GM21825 (cell line): Measurements from ENCODE around the gene ZNF787.
A peak's percentile ranks its signal among the peaks of the same experiment; 100 is the strongest.

Experiments
- ATAC-seq: cut with Tn5 transposase; IDR thresholded peaks from one replicate; pipeline ENCODE4 v1.9.1; 2021; ENCODE audit warnings: mild to moderate bottlenecking, moderate library complexity; ENCODE audit not compliant: unreplicated experiment

The ZNF787 gene

DNA sequence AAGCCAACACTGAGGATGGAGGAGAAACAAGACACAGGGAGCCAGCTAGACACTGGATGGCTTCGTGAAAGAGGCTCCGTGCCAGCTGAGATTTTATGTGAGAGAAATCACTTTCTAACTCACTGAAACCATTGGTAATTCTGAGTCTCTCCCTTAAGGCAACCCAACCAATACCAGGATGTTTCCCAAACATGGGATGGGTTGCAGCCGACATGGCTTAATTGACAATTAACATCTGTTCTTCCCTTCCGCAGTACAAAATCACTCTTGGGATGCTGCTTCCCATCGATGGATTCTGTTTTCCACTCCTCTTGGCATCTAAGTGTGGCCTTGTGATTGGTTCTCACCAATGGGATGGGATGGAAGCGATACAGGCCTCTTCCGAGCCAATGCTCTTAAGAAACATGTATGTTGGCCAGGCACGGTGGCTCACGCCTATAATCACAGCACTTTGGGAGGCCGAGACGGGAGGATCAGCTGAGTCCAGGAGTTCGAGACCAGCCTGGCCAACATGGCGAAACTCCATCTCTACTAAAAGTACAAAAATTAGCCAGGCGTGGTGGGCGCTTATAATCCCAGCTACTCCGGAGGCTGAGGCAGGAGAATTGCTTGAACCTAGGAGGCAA lies 2.3 kb upstream of the ZNF787 start:
- no peak for ATAC-seq

DNA sequence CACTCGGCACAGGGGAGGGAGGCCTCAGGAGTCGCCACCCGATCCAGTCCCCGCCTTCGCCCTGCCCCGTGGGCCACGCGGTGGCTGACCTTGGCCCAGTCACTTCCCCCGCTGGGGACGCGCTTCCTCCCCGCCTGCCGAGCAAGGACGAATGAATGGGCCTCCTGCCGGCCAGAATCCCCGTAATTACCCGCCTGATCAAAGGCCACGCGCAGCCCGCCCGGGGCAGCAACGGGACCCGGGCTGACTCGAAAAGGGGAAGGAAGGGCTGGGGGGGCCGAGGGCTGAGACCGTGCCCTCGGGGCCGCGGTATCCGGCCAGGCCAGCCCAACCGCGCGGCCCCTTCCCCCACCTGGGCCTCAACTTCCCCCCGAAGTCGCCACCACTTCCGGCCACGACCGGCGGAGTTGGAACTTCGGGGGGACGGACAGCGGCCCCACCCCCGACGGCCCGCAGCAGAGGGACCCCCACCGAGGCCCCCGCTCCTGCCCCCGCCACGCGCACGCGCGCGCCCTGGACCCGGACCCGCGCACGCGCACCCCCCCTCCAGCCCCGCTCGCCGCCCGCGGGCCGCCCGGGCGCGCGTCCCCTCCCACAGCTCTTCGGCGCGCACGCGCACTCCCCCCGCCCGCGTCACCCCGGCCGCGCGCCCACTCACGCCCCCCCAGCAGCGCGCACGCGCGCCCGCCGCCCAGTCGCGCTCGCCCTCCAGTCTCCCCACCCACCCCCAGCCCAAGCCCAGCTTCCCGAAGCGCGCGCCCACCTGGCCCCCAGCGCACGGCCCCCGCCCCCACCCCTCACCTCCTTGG lies 520 bp downstream of the ZNF787 start:
- ATAC-seq = peak; percentile 22

DNA sequence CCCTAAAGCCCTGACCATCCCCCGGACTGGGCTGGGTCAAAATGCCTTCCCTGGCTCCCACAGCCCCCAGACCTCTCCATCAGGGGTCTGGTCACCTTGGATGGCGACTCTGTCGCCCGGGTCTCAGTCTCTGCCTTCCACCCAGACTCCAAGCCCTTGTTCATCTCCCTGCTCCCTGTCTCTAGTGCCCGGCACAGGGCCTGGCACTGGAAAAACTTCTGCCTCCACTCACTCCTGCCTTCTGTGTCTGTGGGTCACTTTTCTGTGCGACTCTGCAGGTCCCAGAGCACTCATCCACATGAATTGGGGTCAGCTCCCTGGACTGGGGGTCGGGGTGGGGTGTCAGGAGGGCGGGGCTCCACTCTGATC lies 1.1 kb downstream of the ZNF787 start:
- no peak for ATAC-seq

DNA sequence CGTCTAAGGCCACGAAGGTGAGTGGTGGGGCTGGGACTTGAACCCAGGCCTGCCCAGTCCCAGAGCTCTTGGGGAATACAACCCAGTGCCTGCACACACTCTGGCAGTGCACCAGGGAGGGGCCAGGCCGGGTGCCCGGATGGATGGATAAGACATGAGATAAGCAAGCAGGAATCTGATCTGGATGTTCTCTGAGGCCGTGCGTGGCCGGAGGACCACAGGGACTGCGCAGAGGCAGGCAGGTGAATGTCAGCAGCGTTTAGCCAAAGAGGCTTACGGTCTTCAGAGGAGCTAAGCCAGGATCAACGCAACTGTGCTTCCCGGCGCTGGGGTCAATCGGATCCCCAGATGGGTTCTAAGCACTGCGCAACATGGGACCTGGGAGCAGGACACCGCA lies 1.5 kb downstream of the ZNF787 start:
- no peak for ATAC-seq

DNA sequence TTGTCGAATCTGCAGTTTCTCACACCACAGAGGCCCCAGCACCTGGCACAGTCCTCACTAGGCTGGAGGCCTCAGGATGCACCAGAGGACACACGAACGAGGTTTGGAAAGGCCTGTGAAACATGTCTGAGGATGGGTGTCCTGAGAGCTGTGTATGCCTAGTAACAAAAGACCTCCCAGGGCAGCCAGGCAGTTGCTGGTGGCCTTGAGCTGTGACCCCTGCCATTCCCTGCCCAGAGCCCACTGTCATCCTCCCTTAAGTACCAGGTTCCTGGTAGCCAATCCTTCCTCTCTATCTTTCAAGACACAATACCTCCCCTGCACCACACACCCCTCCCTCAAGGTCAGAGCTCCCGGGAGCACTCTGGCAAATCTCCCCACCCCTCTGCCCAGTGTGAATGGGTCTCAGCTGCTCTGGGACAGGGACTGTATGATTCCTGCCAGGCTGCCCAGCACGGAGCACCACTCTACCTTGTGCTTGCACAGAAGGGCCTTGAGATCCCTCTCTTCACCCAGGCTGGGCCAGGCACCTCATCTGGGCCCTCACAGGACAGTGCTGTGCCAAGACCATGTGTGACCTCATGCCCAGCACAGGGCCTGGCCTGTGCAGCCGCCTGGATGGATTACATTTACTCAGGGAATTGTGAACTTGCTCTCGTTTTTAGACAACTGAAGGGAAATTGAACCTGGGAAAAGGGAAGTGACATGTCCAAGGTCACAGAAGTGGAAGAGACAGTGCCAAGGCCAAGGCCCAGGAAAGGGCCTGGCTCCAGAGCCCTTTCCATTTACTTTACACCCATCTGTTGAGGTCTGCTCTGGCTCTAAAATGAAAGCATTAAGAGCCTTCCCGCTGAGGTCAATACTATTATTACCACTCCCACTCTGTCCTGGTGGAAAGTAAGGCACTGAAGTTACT lies 2.2 kb downstream of the ZNF787 start:
- ATAC-seq = no peak

DNA sequence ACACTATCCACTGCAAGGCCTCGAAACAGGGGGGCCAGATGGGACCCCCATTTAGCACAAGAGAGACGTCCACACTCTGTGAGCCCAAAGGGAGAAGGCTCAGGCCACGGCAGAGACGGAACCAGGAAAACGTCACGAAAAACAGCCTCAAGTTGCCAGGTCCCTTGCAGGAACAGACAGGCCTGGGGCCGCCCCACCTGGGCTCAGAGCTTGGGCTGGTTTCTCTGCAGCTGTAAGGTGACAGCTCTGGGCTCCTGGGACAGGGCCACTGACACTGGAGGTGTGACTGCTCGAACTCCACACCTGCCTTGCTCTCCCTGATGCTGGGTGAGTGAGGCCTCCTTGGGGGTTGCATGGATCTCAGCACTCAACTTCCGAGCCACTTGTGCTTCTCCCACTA lies 3.2 kb downstream of the ZNF787 start:
- ATAC-seq = no peak

DNA sequence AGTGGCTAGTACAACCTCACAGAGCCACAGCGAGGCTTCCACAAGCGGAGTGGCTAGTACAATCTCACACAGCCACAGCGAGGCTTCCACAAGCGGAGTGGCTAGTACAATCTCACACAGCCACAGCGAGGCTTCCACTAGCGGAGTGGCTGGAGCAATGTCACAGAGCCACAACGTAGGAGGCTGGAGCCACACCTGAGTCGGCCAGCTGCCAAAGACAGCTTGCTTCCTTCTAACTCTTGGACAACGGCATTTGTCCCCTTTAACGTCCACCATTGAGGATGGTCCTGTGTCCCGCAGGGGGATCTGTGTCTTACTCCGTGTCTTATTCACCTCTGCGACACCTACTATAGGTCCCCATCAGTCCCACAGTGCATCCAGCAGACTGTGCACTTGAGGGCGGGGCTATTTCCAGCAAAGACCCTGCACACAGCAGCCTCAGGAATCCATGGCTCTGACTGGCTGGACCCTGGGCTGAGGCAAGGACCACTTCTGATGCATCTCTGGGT lies 3.7 kb downstream of the ZNF787 start:
- ATAC-seq = no peak

DNA sequence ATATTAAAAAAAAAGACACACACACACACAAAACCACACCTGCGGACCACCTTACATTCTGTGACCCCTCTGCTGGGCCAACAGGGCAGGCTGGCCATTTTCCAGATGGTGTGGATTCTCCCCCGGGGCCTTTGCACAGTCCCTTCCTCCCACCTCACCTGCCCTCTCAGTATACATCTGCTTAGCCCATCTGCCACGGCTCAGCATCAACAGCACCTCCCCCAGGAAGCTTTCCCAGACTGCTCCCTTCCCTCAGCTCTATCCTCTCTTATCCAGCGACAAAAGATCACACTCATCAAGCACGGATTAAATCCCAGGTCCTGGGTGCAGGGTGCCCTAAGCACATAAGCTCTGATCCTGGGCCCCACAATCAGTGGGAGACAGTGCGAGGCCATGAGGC lies 4.5 kb downstream of the ZNF787 start:
- no peak for ATAC-seq

DNA sequence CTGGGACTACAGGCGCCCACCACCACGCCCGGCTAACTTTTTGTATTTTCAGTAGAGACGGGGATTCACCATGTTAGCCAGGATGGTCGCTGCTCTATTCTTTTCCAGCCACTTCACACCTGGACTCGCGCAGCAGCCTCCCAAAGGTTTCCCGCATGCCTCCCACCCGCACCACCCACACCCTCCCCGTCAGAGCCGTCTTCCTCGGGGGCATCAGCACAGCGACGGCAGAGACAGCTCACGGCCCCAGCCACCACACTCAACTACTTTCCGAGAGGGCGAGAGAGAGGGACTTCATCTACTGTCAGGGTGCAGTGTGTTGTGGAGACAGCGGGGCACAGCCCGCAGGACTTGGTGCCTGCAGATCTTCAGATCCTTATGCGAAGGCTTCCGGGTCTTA lies 5.6 kb downstream of the ZNF787 start:
- ATAC-seq = no peak

DNA sequence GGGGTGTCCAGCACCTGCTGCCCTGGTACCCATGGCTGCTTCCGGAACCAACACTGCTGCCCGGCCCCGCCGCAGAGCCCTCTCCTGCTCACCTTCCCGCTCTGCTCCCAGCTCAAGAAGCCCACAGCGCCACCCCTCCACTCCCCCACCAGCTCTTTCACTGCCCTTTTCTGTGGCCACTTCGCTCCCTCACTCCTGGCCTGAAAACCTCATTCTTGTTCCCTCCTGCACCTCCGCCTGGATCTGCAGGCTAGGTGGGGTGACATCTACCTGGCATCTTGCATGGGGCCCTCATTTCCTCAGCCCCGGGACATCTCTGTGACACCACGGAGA lies 6.4 kb downstream of the ZNF787 start:
- ATAC-seq = no peak

DNA sequence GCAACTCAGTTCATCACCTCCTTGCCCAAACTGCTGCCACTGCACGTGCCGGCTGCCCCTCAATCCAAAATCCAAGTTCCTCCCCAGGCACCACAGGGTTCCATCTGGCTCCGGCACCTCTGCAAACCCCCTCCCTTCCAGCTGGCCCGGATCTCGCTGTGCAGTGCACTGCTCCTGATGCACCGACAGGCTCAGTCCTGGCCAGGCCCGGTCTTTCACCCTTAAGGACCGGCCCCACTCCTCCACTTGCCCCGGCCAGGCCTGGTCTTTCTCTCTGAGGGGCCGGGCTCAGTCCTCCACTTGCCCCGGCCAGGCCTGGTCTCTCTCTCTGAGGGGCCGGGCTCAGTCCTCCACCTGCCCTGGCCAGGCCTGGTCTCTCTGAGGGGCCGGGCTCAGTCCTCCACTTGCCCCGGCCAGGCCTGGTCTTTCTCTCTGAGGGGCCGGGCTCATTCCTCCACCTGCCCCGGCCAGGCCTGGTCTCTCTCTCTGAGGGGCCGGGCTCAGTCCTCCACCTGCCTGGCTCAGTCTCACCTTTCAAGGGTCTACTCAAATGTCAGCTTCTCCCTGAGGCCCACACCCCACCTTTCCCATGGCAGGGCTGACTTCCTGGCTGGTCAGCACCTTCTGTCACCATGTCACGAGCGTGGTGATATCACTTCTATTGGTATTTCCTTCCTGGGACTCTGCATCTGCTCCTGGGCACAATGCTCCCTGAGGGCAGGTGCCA lies 6.9 kb downstream of the ZNF787 start:
- ATAC-seq = no peak

DNA sequence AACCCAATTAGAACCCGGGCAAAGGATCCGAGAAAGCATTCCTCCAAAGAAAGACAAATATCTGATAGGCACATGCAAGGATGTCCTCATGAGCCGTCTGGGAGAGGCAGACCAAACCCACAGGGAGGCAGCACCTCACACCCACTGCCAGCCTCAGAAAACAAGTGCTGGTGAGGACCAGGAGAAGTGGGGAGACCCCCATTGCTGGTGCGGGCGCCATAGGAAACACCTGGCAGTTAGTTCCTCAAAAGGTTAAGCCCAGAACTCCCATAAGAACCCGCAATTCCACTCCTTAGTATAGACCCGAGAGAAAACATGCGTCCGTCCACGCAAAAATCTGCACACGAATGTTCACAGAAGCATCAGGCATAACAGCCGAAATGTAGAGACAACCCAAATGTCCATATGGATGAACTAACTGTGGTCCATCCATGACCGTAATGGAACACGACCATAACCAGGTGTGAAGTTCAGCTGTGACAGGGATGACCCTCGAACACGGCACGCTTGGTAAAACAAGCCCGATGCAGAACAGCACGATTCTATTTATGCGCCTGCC lies 7.9 kb downstream of the ZNF787 start:
- no peak for ATAC-seq

DNA sequence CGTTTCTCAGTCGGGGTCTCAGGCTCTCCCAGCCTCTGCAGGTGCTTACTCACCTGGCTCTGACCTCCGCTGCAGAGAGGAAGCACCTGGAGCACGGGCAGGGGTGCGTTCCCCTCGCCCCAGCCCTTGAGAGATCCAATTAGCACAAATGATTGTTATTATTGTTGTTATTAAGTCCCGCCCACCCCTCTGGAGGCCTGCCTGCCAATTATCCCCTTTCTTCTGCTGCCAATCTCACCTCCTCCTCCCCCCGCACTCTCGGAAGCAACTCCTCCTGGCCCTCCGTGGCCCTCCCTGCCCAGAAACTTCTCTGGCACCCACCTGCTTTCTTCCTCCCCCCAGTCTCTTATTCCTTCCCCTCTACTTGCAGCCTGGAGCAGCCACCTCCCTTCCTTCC lies 8.8 kb downstream of the ZNF787 start:
- ATAC-seq = no peak

DNA sequence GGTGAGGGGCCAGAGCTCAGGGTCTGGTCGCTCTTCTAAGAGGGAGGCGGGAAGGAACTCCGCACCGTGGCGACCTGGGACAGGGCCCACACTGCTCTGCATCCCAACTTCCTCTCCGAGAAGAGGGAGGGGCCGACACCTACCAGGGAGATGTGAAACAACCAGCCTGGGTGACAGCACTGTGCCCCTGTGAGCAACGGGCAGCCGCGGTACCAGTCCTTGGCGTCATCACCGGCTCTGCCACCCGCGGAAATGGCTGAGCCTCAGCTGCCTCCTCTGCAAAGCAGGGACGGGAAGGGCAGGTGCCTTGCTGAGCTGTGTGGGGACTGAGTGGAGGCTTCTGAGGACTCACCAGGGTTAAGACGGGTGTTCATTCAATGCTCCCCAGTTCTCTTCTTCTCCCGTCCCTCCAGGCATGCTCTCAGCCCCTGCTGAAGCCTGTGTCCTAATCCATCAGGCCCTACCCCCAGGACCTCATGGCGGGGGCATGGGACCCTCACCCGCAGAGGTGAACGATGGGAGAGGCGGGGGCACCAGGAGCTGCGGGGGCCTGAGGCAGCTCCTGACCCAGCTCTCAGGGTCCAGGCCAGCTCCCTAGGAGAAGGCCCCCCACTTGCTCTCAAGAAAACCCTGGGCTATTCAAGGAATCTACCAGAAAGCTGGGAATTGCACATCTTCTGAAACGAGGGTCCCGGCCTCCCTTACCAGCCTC lies 9.3 kb downstream of the ZNF787 start:
- ATAC-seq = peak; percentile 69

DNA sequence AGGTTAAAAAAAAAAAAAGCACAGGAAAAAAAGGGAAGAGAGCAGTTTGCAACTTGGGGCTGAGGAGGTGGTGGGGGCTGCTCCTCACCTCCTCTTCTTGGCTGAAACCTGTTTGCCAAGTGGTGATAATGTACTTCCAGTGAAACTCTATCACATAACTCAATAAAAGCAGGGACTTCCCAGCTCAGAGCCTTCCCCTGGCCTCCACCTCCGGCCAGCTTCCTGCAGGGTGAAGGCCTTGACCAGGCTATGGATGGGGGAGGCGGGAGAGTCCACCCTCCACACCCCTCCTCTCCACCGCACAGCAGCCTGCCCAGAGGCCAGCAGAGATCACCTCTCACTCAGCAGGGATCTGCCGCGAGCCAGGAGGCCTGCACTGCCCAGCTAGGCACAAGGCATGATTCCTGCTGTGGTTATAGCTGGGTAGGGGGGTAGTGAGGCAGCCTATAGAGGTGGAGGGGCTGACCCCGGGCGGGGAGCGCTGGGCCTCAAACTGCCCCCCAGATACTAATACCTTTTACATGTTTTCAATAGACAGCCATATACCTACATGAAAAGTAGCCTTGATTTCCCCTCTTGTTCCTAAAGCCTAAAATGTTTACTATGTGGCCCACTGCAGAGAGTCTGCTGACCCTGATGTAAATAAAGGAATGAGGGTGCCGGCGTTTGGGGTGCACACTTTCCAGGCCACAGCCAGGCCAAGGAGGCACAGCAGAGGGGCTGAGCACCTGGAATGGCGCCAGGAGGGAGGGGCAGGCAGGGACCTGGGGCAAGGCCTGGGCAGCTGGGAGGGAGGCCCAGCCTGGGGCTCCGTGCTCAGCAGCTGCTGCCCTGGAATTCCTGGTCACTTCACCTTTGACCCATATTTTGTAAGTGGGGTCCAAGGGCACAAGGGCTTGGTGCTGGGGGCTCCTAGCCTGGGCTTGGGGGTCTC lies 10.3 kb downstream of the ZNF787 start:
- ATAC-seq = no peak

DNA sequence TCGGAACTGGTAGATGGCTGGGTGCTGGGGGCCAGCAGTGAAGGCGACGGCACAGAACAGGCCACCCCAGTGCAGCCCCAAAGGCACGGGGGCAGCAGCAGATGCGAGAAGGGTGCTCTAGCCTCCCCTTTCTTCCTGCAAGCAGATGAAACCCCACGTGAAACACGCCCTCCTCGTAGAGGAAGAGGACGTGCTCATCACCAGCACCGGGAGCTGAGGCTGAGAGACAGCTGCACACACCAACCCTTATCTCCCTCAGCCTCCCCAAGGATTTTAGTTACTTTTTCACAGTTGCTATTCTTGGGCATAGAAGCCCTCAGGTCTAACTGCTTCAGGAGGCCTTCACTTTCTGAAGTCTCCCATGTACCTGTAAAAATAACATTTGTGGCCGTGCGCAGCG lies 11.9 kb downstream of the ZNF787 start:
- no peak for ATAC-seq

DNA sequence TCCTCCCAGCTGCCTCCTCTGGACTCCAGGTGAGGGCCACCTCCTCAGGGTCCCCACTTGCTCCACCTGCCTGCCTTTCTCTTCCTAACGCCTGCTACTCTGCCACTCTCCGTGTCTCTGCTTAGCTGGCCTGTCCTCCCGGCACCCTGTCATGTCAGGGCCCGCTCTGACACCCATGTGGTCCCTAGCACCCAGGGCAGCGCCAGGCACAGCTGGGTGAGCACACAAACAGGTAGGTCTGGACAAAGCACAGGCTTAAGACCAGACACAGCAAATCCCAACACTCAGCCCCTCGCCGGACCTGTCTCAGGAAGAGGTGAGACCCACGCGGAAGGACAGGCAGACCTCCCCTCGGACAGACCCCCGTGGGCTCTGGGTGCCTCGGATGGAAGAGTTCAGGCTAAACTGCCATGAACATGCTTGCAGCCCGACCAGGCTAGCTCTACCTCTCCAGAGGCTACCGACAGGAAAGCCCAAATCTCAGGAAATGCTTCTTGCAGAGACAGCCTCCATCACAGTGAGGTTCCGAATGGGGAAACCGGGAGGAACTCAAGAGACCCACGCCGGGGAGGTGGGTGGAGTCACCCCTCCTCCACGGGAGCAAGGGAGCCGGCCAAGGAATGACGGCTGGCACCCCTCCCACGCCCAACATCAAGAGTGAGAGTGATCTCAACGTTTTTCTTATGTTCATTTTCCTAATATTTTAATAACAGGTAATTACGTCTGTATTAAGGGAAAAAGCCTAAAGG lies 12.5 kb downstream of the ZNF787 start:
- no peak for ATAC-seq

DNA sequence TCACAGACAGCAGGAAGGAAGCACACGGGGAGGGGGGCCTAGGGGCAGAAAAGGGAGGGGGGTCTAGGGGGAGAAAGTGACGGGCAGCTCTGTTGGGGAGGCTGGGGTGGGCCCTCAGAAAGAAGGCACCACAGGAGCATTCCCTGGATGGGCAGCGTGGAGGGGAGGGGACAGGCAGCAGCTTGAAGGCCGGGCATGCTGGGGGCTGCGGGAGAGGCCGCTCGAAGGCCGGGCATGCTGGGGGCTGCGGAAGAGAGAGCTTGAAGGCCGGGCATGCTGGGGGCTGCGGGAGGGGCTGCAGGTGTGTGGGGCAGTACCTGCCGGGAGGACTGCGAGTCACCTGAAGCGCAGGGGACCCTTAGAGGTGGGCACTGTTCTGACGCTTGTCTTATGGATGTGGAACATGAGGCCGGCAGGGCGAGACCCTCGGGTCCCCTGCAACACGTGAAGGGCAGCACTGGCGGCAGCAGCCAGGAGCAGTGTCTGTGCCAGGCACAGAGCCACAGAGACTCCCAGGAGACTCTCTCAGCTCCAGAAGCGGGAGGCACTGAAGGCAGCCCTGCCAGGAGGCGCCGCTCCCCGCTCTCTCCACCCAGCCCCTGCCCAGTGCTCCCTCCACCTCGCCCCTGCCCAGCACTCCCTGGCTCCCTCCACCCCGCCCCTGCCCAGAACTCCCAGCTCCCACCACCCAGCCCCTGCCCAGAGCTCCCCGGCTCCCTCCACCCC lies 13.3 kb downstream of the ZNF787 start:
- ATAC-seq = no peak
